Lung (tissue), 12 donors: ENCODE results near the gene MARCHF3. TPM values are rescaled to one million over a fixed set of nuclear protein-coding genes. Genes with fewer than 3 reads are reported as not detected.
A peak's percentile ranks its signal among the peaks of the same experiment; 100 is the strongest.

Experiments
- ATAC-seq: fragments of 200-7000 bp; cut with Tn5 transposase; one replicate; pipeline ENCODE4 v1.9.1; 2020; ENCODE audit warnings: moderate number of reproducible peaks; ENCODE audit not compliant: insufficient read depth, low FRiP score
- DNase-seq, 3 donors: peaks; one replicate each; pipeline ENCODE4 v3.0.0-alpha.2; 2013 to 2017
- H3K27ac ChIP-seq, 2 donors: one replicate each; pipeline ENCODE4 v1.5.1; 2013; ENCODE audit warnings: mild to moderate bottlenecking in 2 of 2, moderate library complexity in 2 of 2, control low read depth in 1 of 2, inconsistent platforms in 1 of 2, low read depth in 1 of 2, low read length in 1 of 2
- H3K27me3 ChIP-seq, 3 donors: one replicate each; pipeline ENCODE4 v1.5.1; 2013; ENCODE audit warnings: low read length in 2 of 3; ENCODE audit not compliant: control insufficient read depth in 3 of 3, insufficient read depth in 3 of 3
- H3K36me3 ChIP-seq, 4 donors: one replicate each; pipeline ENCODE4 v1.5.1; 2013; ENCODE audit warnings: low read length in 4 of 4, mild to moderate bottlenecking in 1 of 4, moderate library complexity in 1 of 4; ENCODE audit not compliant: control insufficient read depth in 4 of 4, insufficient read depth in 4 of 4
- H3K4me1 ChIP-seq, 5 donors: one replicate each; pipeline ENCODE4 v1.5.1; 2013; ENCODE audit warnings: low read length in 5 of 5, mild to moderate bottlenecking in 2 of 5, moderate library complexity in 1 of 5; ENCODE audit not compliant: control insufficient read depth in 5 of 5, insufficient read depth in 5 of 5
- H3K4me3 ChIP-seq: one replicate; pipeline ENCODE4 v1.5.1; 2013; ENCODE audit warnings: mild to moderate bottlenecking, control low read depth, moderate library complexity
- H3K9ac ChIP-seq, 2 donors: one replicate each; pipeline ENCODE4 v1.5.1; 2013; ENCODE audit warnings: low read length in 2 of 2, control low read depth in 1 of 2; ENCODE audit not compliant: insufficient read depth in 1 of 2
- H3K9me3 ChIP-seq, 4 donors: one replicate each; pipeline ENCODE4 v1.5.1; 2013; ENCODE audit warnings: low read length in 3 of 4, mild to moderate bottlenecking in 1 of 4, moderate library complexity in 1 of 4; ENCODE audit not compliant: control insufficient read depth in 4 of 4, insufficient read depth in 3 of 4
- CTCF ChIP-seq: IDR thresholded peaks from 2 replicates; pipeline ENCODE4 v1.5.1; 2012; ENCODE audit warnings: mild to moderate bottlenecking; ENCODE audit errors: control extremely low read depth, extremely low read depth
- WGBS, 2 donors: extraction: QIAGEN DNeasy Blood & Tissue Kit; methylation state at CpG; one replicate each; pipeline ENCODE4 v1.1.7; 2013; 5-methylcytosine and 5-hydroxymethylcytosine counted together
- polyA plus RNA-seq, 2 donors: library from polyadenylated mRNA; stranded (reverse); fragments of 200-250 nt; gene quantifications; one replicate each; pipeline ENCODE4 v1.2.1, GENCODE V29; 2013
- total RNA-seq, 2 donors: library from RNA; depleted of rRNA in 1 of 2; stranded (reverse); fragments of >200 nt in 1 of 2; gene quantifications; one replicate each; pipeline ENCODE4 v1.2.1, GENCODE V29; 2014 to 2021
- donor health status: control.
- donor health status: control.
- donor health status: Bipolar disorder and iron deficiency.
- donor health status: healthy.
- donor health status: DM: yes; HTN: yes; CAD: no.

The MARCHF3 gene
- total and polyA plus RNA-seq, 4 donors: 3.7 to 17.0 (median 13.1) TPM

GRCh38 chr5:126849101-126849678 lies 181.2 kb downstream of the MARCHF3 start:
- H3K9ac ChIP-seq: no peak overlapping the region
- TF ChIP-seq CTCF: no peak
- no peaks in the 10 kb centered on the region for H3K27me3 ChIP-seq
- H3K9me3 ChIP-seq: no peaks in the 10 kb centered on the region
- no peaks in the 10 kb centered on the region for H3K36me3 ChIP-seq
- DNase-seq (peak in 1 of 3 donors; percentile 33), ATAC-seq (no peak)
- no peak overlapping the region for H3K27ac ChIP-seq
- H3K4me3 ChIP-seq: no peak overlapping the region
- H3K4me1 ChIP-seq: peaks cover 0 to 6% (median 4%) of the 10 kb centered on the region in 5 donors
- WGBS, 2 donors: 24 to 53% methylated on average over 3 of the region's 3 CpGs

- no peak for DNase-seq
- 83 to 93% methylated on average over 8 of the region's 8 CpGs for WGBS, 2 donors
- no peak for ATAC-seq
Measured at GRCh38 chr5:126848253-126848652, 182.1 kb downstream of the MARCHF3 start.

GRCh38 chr5:126847826-126848251 lies 182.5 kb downstream of the MARCHF3 start:
- TF ChIP-seq CTCF: no peak
- no peaks in the 10 kb centered on the region for H3K36me3 ChIP-seq
- WGBS, 2 donors: 60 to 79% methylated on average over 3 of the region's 3 CpGs
- peaks cover 0 to 6% (median 4%) of the 10 kb centered on the region in 5 donors for H3K4me1 ChIP-seq
- no peak for ATAC-seq
- H3K9me3 ChIP-seq: no peaks in the 10 kb centered on the region
- no peak overlapping the region for H3K27ac ChIP-seq
- H3K4me3 ChIP-seq: no peak overlapping the region
- no peaks in the 10 kb centered on the region for H3K27me3 ChIP-seq
- DNase-seq: no peak
- no peak overlapping the region for H3K9ac ChIP-seq

More at GRCh38 chr5:126848253-126848652, 182.1 kb downstream of the MARCHF3 start:
- Histone ChIP-seq H3K9ac (no peak overlapping the region), H3K27me3 (no peaks in the 10 kb centered on the region), H3K36me3 (no peaks in the 10 kb centered on the region), H3K4me1 (peaks cover 0 to 6% (median 4%) of the 10 kb centered on the region in 5 donors), H3K27ac (peak overlapping the region in 1 of 2 donors; percentile 17), H3K4me3 (no peak overlapping the region), H3K9me3 (no peaks in the 10 kb centered on the region)
- no peak for TF ChIP-seq CTCF

- WGBS, 2 donors: 81 to 93% methylated on average over 4 of the region's 4 CpGs
- no peak for DNase-seq
- Histone ChIP-seq H3K4me1 (peaks cover 0 to 6% (median 4%) of the 10 kb centered on the region in 5 donors), H3K9ac (no peak overlapping the region), H3K4me3 (no peak overlapping the region), H3K36me3 (no peaks in the 10 kb centered on the region), H3K9me3 (no peaks in the 10 kb centered on the region), H3K27ac (no peak overlapping the region), H3K27me3 (no peaks in the 10 kb centered on the region)
- TF ChIP-seq CTCF: no peak
- ATAC-seq: no peak
Measured at GRCh38 chr5:126847456-126847820, 182.9 kb downstream of the MARCHF3 start.
